Hepatocyte (in vitro differentiated cells): ENCODE results near the gene IL4R. TPM values are rescaled to one million over a fixed set of nuclear protein-coding genes. Genes with fewer than 3 reads are reported as not detected.

Source experiments
- DNase-seq: peaks from one replicate; pipeline ENCODE4 v3.0.0-alpha.2; 2016; ENCODE audit warnings: low spot score
- H2AFZ ChIP-seq: fragments of 200-600 bp; sonication (generic); 2 replicates; pipeline ENCODE4 v1.6.0; 2016; ENCODE audit warnings: antibody characterized with exemption, mild to moderate bottlenecking
- H3K27ac ChIP-seq: fragments of 200-600 bp; sonication (generic); 2 replicates; pipeline ENCODE4 v1.5.1; 2016; ENCODE audit warnings: mild to moderate bottlenecking
- H3K27me3 ChIP-seq: fragments of 200-600 bp; sonication (generic); 2 replicates; pipeline ENCODE4 v1.6.1; 2016
- H3K36me3 ChIP-seq: fragments of 200-600 bp; sonication (generic); replicated peaks from 2 replicates; pipeline ENCODE4 v1.5.1; 2016; ENCODE audit warnings: low read depth; ENCODE audit not compliant: insufficient read depth
- H3K4me1 ChIP-seq: fragments of 200-600 bp; sonication (generic); 2 replicates; pipeline ENCODE4 v1.5.1; 2016; ENCODE audit warnings: mild to moderate bottlenecking, moderate library complexity; ENCODE audit not compliant: insufficient read depth
- H3K4me2 ChIP-seq: fragments of 200-600 bp; sonication (generic); 2 replicates; pipeline ENCODE4 v1.6.0; 2016
- H3K4me3 ChIP-seq: fragments of 200-600 bp; sonication (generic); 2 replicates; pipeline ENCODE4 v1.5.1; 2016; ENCODE audit warnings: mild to moderate bottlenecking
- H3K79me2 ChIP-seq: fragments of 200-600 bp; sonication (generic); 2 replicates; pipeline ENCODE4 v1.6.0; 2017; ENCODE audit warnings: mild to moderate bottlenecking
- H3K9me2 ChIP-seq: fragments of 200-600 bp; sonication (generic); replicated peaks from 2 replicates; pipeline ENCODE4 v1.6.0; 2017; ENCODE audit warnings: mild to moderate bottlenecking; ENCODE audit not compliant: insufficient read depth
- H3K9me3 ChIP-seq: fragments of 200-600 bp; sonication (generic); 2 replicates; pipeline ENCODE4 v1.5.1; 2016; ENCODE audit warnings: low read depth, mild to moderate bottlenecking
- H4K20me1 ChIP-seq: fragments of 200-600 bp; sonication (generic); 2 replicates; pipeline ENCODE4 v1.6.0; 2016; ENCODE audit warnings: mild to moderate bottlenecking; ENCODE audit not compliant: insufficient read depth, poor library complexity, severe bottlenecking
- CTCF ChIP-seq: fragments of 200-600 bp; sonication (generic); IDR thresholded peaks from 2 replicates; pipeline ENCODE4 v1.5.1; 2016; ENCODE audit warnings: antibody characterized with exemption, mild to moderate bottlenecking; ENCODE audit not compliant: poor library complexity
- EZH2 ChIP-seq: fragments of 200-600 bp; sonication (generic); IDR thresholded peaks from 2 replicates; pipeline ENCODE4 v1.6.1; 2016; ENCODE audit warnings: antibody characterized with exemption, mild to moderate bottlenecking, borderline replicate concordance
- EZH2phosphoT487 ChIP-seq: fragments of 200-600 bp; sonication (generic); IDR thresholded peaks from one replicate; pipeline ENCODE4 v1.6.1; 2018; ENCODE audit warnings: antibody characterized with exemption, mild to moderate bottlenecking, low read depth, moderate library complexity; ENCODE audit not compliant: unreplicated experiment, severe bottlenecking
- WGBS: methylation state at CpG from one replicate; pipeline ENCODE4 v1.1.6; 2016; ENCODE audit warnings: low lambda C conversion rate; ENCODE audit errors: missing lambda C conversion rate; 5-methylcytosine and 5-hydroxymethylcytosine counted together
- polyA plus RNA-seq: library from polyadenylated mRNA; unstranded; fragments of >200 nt; fragmentation: Nextera tagmentation; extraction: Ambion mirVana; gene quantifications from 2 replicates; pipeline ENCODE4 v1.2.1, GENCODE V29; 2016
- total RNA-seq: library from RNA; depleted of rRNA; stranded (reverse); fragments of >200 nt; gene quantifications from 2 replicates; pipeline ENCODE4 v1.2.3, GENCODE V29; 2014

The IL4R gene
- total and polyA plus RNA-seq, 2 experiments from 2014 or later: 22.3 to 23.6 TPM

GRCh38 chr16:27359615-27360014, 45.8 kb downstream of the IL4R start:
- Histone ChIP-seq H3K79me2 (no peaks in the 10 kb centered on the region), H3K27me3 (no peaks in the 10 kb centered on the region), H3K4me2 (no peak overlapping the region), H4K20me1 (no peaks in the 10 kb centered on the region), H2AFZ (no peak overlapping the region), H3K4me1 (peaks cover 6% of the 10 kb centered on the region), H3K4me3 (no peak overlapping the region), H3K9me2 (no peaks in the 10 kb centered on the region), H3K27ac (no peak overlapping the region), H3K36me3 (no peaks in the 10 kb centered on the region), H3K9me3 (no peaks in the 10 kb centered on the region)
- DNase-seq: no peak
- 80% methylated on average over 6 of the region's 6 CpGs for WGBS
- no peak for TF ChIP-seq CTCF
- no peak for TF ChIP-seq EZH2phosphoT487
- no peak for TF ChIP-seq EZH2

- Histone ChIP-seq H3K27ac (no peak overlapping the region), H3K36me3 (no peaks in the 10 kb centered on the region)
These were observed 48.2 kb downstream of the IL4R start for GRCh38 chr16:27361987-27362386.

GRCh38 chr16:27362570-27363245, 48.9 kb downstream of the IL4R start:
- TF ChIP-seq CTCF: no peak
- no peak for TF ChIP-seq EZH2
- TF ChIP-seq EZH2phosphoT487: no peak
- Histone ChIP-seq H3K4me3 (no peak overlapping the region), H4K20me1 (no peaks in the 10 kb centered on the region), H3K79me2 (no peaks in the 10 kb centered on the region), H3K27me3 (no peaks in the 10 kb centered on the region), H3K9me3 (no peaks in the 10 kb centered on the region), H3K9me2 (no peaks in the 10 kb centered on the region), H3K4me2 (no peak overlapping the region), H3K4me1 (peaks cover 15% of the 10 kb centered on the region), H3K27ac (no peak overlapping the region), H3K36me3 (no peaks in the 10 kb centered on the region), H2AFZ (no peak overlapping the region)
- 92% methylated on average over 16 of the region's 16 CpGs for WGBS
- DNase-seq: no peak

More at GRCh38 chr16:27361987-27362386, 48.2 kb downstream of the IL4R start:
- DNase-seq: no peak
- H3K4me1 ChIP-seq: peaks cover 15% of the 10 kb centered on the region
- no peaks in the 10 kb centered on the region for H3K79me2 ChIP-seq
- WGBS: 90% methylated on average over 3 of the region's 3 CpGs
- no peak overlapping the region for H3K4me3 ChIP-seq
- H3K27me3 ChIP-seq: no peaks in the 10 kb centered on the region
- no peak overlapping the region for H2AFZ ChIP-seq
- H3K9me3 ChIP-seq: no peaks in the 10 kb centered on the region
- no peaks in the 10 kb centered on the region for H4K20me1 ChIP-seq
- no peaks in the 10 kb centered on the region for H3K9me2 ChIP-seq
- H3K4me2 ChIP-seq: no peak overlapping the region
- no peak for TF ChIP-seq EZH2phosphoT487
- no peak for TF ChIP-seq EZH2
- no peak for TF ChIP-seq CTCF
